ENCODE results near the gene PTPRT.

DNA sequence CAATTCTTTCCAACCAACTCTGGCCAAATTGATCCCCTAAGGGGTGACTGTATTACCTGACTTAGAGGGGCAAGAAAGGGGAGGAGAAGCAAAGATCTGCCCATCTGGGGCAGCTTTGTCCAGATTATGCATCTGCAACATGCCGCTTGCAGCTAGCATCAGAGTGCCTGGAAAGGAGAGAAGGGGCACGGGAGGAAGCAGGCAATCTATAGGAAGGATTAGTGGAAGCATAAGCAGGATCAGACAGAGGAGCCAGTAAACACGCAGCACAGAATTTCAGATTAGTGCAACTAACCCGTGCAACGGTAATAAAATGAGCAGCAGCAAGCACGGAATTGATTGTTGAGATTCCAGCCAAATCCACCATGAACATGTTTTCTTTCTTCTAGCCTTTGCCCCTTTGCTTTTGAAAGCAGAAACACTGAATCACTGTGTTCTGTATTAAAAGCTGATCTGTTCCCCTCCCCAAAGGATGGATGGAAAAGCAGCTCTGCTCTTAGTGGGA is 927.9 kb downstream of the PTPRT start:
- TF ChIP-seq NCOA2 (CRISPR knock-in tag; IDR thresholded peaks at IDR 0.05), result no peak
- TF ChIP-seq MTA1 (CRISPR knock-in tag; IDR thresholded peaks at IDR 0.05; ENCODE audit: borderline replicate concordance), result no peak
